IPS-20b (cell line): ENCODE measurements around the gene PRKCZ.

Experiments used
- H3K27ac ChIP-seq: one replicate; pipeline ENCODE4 v1.5.1; 2013; ENCODE audit warnings: low read length
- H3K27me3 ChIP-seq: 2 replicates; pipeline ENCODE4 v1.6.1; 2013; ENCODE audit warnings: mild to moderate bottlenecking, low read length, inconsistent platforms; ENCODE audit not compliant: insufficient read depth
- H3K36me3 ChIP-seq: 2 replicates; pipeline ENCODE4 v1.6.1; 2013; ENCODE audit warnings: low read depth, mild to moderate bottlenecking, inconsistent platforms, low read length, moderate library complexity; ENCODE audit not compliant: insufficient read depth
- H3K4me1 ChIP-seq: 2 replicates; pipeline ENCODE4 v1.6.1; 2013; ENCODE audit warnings: mild to moderate bottlenecking, control low read depth, inconsistent platforms, low read length, moderate library complexity; ENCODE audit not compliant: insufficient read depth
- H3K4me3 ChIP-seq: 2 replicates; pipeline ENCODE4 v1.5.1; 2013; ENCODE audit warnings: mild to moderate bottlenecking, low read length, inconsistent platforms
- H3K9ac ChIP-seq: 2 replicates; pipeline ENCODE4 v1.6.1; 2013; ENCODE audit warnings: low read depth, mild to moderate bottlenecking, inconsistent platforms, low read length, moderate library complexity
- H3K9me3 ChIP-seq: 2 replicates; pipeline ENCODE4 v1.6.1; 2013; ENCODE audit warnings: mild to moderate bottlenecking, low read depth, low read length, inconsistent platforms; ENCODE audit not compliant: insufficient read depth

PRKCZ gene

DNA sequence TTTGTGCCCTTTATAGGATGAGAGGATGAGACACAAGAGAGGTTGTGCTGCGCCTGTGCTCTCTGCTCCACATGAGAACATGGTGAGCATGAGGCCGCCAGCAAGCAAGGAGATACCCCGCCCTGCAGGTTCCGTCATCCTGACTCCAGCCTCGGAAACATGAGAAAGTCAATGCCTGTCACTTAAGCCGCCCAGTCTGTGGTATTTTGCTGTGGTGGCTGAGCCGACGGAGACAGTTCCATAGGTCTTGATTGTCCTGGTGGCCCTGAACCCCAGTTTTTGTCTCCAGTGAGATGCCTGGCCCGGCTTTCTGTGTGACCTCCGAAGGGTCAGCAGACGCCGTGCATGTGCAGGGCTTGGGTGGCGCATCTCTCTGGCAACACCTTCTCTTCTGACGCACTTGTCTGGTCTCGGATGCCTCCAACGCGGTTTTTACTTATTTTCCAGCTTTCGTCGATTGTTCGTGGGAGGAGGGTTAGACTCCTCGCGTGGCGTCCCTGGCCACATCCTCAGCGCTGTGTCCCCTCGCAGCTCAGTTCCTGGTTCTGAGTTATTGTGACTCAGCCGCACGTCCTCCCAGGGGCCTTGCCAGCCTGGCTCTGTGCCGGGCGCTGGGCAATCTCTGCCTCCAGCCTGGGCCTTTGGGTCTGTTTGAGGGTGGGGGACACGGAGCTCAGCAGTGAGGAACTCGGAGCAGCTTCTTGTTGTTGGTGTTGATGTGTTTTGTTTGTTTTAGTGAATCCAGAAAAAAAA is 74.4 kb downstream of the PRKCZ start:
- Histone ChIP-seq H3K4me1 (no peaks in the 10 kb centered on the region), H3K27ac (no peak overlapping the region), H3K9ac (no peak overlapping the region), H3K36me3 (no peaks in the 10 kb centered on the region), H3K9me3 (no peaks in the 10 kb centered on the region), H3K4me3 (no peak overlapping the region), H3K27me3 (no peaks in the 10 kb centered on the region)

GRCh38 chr1:2125350-2126211 is 75.4 kb downstream of the PRKCZ start:
- Histone ChIP-seq H3K4me3 (no peak overlapping the region), H3K4me1 (no peaks in the 10 kb centered on the region), H3K27me3 (no peaks in the 10 kb centered on the region), H3K27ac (no peak overlapping the region), H3K9ac (no peak overlapping the region), H3K9me3 (no peaks in the 10 kb centered on the region), H3K36me3 (no peaks in the 10 kb centered on the region)

DNA sequence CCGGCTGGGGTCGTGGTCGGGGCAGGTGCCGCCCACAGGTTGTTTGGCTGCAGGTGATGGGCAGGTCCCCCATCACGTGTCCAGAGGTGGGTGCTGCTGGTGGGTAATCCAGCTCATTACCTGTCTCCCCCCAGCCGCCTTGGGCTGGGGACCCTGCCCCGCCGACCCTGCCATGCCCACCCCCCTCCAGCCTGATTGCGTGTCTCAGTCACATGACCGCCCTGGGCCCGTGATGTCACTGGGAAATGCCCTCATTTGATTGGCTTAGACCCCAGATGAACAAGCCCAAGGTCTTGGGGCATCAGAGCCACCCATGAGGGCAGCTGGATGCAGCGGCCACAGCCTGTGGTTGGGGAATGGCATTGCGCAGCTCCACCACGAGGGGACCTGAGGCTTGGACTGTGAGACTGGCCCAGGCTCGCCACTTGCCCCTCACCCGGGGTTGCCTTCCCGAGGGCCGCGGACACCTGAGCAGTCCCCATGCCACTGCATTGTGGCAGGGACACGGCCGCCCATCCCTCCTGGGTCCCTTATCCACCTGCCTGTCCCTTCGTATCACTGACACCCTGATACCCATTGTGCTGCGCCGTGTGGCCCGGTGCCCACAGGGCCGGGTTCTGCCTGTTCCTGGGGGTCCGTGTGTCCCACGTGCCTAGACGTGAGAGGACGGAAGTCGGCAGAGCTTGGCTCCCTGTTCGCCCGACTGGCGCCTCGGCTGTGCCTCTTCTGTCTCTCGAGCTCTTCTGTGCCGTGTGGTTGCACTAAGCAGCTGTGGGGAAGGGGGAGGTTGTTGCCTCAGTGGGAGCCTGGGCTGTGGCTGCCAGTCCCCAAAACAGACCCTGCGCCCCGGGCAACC is 76.3 kb downstream of the PRKCZ start:
- Histone ChIP-seq H3K4me3 (no peak overlapping the region), H3K4me1 (no peaks in the 10 kb centered on the region), H3K9me3 (no peaks in the 10 kb centered on the region), H3K36me3 (no peaks in the 10 kb centered on the region), H3K9ac (no peak overlapping the region), H3K27me3 (no peaks in the 10 kb centered on the region), H3K27ac (no peak overlapping the region)

DNA sequence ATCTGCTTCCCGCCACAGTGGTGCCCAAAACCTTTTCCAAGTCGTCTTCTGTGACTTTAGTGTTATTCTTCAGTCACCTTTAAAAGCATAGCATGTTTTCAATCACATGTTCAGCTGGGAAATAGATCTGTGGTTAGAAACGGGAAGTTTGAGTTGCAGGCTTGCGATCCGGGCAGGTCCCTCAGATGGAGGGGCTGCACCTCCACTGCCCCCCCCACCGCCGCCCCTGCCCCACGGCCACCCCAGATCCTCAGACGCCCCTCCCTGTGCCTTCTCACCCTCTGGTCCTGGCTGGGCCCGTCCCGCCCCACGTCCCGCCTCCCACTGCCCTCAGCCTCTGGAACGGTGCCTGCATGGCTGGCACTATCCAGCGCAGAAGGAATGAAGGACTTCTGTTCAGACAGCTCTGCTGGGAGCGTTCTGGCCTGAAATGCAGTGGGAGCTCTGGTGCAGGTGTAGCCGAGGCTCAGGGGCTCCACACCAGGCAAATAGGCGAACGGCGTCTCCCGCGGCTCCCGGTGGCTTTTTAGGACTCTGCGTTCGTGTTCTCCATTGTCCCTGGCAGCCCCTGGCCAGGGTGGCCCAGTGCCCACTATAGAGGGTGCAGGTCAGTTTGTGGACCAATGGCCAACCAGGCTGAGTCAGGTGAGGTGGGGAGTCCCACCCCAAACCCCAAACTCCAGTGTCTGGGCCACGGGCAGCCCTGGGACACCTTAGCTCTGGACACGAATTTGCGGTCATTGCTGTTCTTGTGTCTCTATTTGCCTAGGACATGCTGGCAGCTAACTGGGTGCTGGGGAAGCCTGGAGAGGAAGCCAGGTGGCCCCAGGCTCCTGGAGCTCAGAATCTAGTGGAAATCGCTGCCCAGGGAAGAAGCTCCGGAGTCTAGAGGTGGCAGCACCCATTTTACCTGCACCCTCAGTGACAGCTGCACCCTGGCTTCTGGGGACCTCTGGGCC is 77.3 kb downstream of the PRKCZ start:
- Histone ChIP-seq H3K27ac (no peak overlapping the region), H3K27me3 (no peaks in the 10 kb centered on the region), H3K4me3 (no peak overlapping the region), H3K9ac (no peak overlapping the region), H3K9me3 (no peaks in the 10 kb centered on the region), H3K4me1 (peaks cover 1% of the 10 kb centered on the region; the same call in 1 of the 2 replicates), H3K36me3 (no peaks in the 10 kb centered on the region)

DNA sequence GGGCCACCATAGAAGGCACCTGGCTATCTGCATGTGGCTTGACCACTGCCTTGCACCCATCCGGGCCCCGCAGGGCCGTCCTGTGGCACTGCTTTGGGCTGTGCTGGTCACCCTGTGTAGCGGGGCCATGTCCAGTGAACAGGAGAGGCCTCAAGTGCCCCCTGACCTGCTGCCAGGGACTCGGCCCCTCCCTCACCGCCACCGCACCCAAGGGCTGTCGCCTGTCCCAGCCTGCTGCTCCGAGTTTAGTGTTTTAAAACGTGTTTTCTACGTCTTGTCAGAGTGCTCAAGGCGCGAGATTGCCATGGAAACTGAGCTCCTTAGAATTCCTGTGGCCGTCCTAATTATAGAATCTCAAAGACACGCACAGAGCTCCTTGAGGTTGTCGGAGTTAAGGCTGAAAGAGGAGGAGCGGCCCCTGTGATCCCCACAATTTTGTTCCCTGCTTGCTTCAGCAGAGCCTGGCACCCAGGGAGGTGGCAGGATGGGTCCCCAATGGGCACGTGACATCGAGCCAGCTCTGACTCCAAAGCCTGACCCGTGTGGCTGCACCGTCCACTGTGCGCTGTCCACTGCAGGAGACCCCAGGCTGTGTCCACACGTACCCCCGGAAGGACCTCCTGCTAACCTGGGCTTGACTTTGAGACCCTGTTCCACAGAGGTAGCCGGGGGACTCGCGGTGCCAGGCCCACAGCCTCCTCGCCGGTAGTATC is 78.1 kb downstream of the PRKCZ start:
- Histone ChIP-seq H3K27me3 (no peaks in the 10 kb centered on the region), H3K9me3 (no peaks in the 10 kb centered on the region), H3K4me3 (no peak overlapping the region), H3K27ac (no peak overlapping the region), H3K4me1 (peaks cover 6% of the 10 kb centered on the region; the same call in 1 of the 2 replicates), H3K36me3 (no peaks in the 10 kb centered on the region), H3K9ac (no peak overlapping the region)

GRCh38 chr1:2129256-2129943 is 79.2 kb downstream of the PRKCZ start:
- H3K36me3 ChIP-seq, result no peaks in the 10 kb centered on the region
- peaks cover 6% of the 10 kb centered on the region; the same call in 1 of the 2 replicates for H3K4me1 ChIP-seq
- no peak overlapping the region for H3K9ac ChIP-seq
- H3K27me3 ChIP-seq, result no peaks in the 10 kb centered on the region
- no peak overlapping the region for H3K27ac ChIP-seq
- H3K9me3 ChIP-seq, result no peaks in the 10 kb centered on the region
- no peak overlapping the region for H3K4me3 ChIP-seq

GRCh38 chr1:2130156-2130555 is 79.9 kb downstream of the PRKCZ start:
- H3K9me3 ChIP-seq, result no peaks in the 10 kb centered on the region
- H3K4me3 ChIP-seq, result no peak overlapping the region
- H3K27ac ChIP-seq, result no peak overlapping the region
- H3K4me1 ChIP-seq, result peaks cover 6% of the 10 kb centered on the region; the same call in 1 of the 2 replicates
- H3K27me3 ChIP-seq, result no peaks in the 10 kb centered on the region
- no peak overlapping the region for H3K9ac ChIP-seq
- H3K36me3 ChIP-seq, result no peaks in the 10 kb centered on the region

DNA sequence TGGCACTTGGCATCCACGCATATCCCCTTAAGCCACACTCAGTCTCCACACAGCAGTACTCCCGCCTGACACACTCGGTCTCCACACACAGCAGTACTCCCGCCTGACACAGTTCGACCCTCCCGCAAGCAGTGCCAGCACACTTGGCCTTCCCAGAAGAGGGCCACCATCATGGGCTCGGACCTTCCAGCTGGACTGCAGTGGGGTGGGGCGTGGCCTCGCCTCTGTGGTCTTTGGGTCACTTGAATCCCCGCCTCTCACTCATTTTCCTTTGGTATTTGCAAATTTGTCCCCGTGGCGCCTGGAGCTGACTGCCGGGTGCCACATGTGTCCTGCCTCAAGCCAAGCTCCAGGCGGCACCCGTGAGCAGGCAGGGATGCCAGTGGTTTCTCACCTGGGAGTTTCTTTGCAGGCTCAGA is 80.7 kb downstream of the PRKCZ start:
- H3K9me3 ChIP-seq, result no peaks in the 10 kb centered on the region
- H3K9ac ChIP-seq, result no peak overlapping the region
- H3K36me3 ChIP-seq, result no peaks in the 10 kb centered on the region
- H3K4me3 ChIP-seq, result no peak overlapping the region
- no peak overlapping the region for H3K27ac ChIP-seq
- no peaks in the 10 kb centered on the region for H3K27me3 ChIP-seq
- peaks cover 6% of the 10 kb centered on the region; the same call in 1 of the 2 replicates for H3K4me1 ChIP-seq

- Histone ChIP-seq H3K27ac (no peak overlapping the region), H3K9ac (0 out of 2 replicates have a peak overlapping the region, but pooled peaks have one; percentile 23), H3K4me3 (peak overlapping the region; percentile 62)
These were observed 82.2 kb downstream of the PRKCZ start for GRCh38 chr1:2132222-2133038.

More at GRCh38 chr1:2132222-2133038, 82.2 kb downstream of the PRKCZ start:
- H3K4me1 ChIP-seq, result peaks cover 6% of the 10 kb centered on the region; the same call in 1 of the 2 replicates
- H3K36me3 ChIP-seq, result no peaks in the 10 kb centered on the region
- no peaks in the 10 kb centered on the region for H3K27me3 ChIP-seq
- H3K9me3 ChIP-seq, result no peaks in the 10 kb centered on the region
